DMS114 treated with DMSO at 0.1 percent for 48 hours (cell line): Measurements from ENCODE around the gene FLVCR2.
"Not testable (repeated sequence)": the region's sequence is repeated elsewhere in the genome, so short reads cannot be mapped to it uniquely, and the experiment has no call there.

Source experiments
- DNase-seq: peaks from one replicate; lab custom pipeline; 2025; ENCODE audit not compliant: unreplicated experiment; lab: John Stamatoyannopoulos, UW

FLVCR2 gene

GRCh38 chr14:75660238-75660629 lies 81.8 kb downstream of the FLVCR2 start:
- DNase-seq = no peak

- DNase-seq = peak; percentile 94
Observed at GRCh38 chr14:75660630-75661498, 82.4 kb downstream of the FLVCR2 start, which contains the start of the genes ERG28 and TTLL5. Gene ERG28, minus strand, starts transcription at chr14:75660876. Its CDS starts 3,374 bp downstream, at chr14:75657502. Gene TTLL5, plus strand, starts transcription at chr14:75661246. Its CDS starts 1,904 bp downstream, at chr14:75663150.

DNA sequence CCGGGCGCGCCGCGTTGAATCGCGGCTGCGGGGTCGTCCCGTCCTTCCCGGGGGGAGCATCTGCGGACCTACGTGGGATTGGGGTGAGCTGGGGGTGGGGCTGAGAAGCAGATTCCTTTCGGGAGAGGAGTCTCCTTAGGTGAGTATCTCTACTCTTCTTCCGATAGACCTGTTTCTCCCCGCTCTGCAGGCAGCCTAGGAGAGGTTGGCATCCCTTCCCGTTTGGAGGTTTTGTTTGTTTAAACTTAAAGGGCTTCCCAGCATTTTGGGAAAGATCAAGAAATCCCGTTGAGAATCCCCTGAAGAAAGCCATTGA lies 83.0 kb downstream of the FLVCR2 start:
- peak; percentile 19 for DNase-seq

- DNase-seq = no peak
Observed at GRCh38 chr14:75662966-75663365, 84.5 kb downstream of the FLVCR2 start.

GRCh38 chr14:75667099-75667765 lies 88.8 kb downstream of the FLVCR2 start:
- no peak for DNase-seq

GRCh38 chr14:75672605-75673192 lies 94.3 kb downstream of the FLVCR2 start:
- DNase-seq = no peak

DNA sequence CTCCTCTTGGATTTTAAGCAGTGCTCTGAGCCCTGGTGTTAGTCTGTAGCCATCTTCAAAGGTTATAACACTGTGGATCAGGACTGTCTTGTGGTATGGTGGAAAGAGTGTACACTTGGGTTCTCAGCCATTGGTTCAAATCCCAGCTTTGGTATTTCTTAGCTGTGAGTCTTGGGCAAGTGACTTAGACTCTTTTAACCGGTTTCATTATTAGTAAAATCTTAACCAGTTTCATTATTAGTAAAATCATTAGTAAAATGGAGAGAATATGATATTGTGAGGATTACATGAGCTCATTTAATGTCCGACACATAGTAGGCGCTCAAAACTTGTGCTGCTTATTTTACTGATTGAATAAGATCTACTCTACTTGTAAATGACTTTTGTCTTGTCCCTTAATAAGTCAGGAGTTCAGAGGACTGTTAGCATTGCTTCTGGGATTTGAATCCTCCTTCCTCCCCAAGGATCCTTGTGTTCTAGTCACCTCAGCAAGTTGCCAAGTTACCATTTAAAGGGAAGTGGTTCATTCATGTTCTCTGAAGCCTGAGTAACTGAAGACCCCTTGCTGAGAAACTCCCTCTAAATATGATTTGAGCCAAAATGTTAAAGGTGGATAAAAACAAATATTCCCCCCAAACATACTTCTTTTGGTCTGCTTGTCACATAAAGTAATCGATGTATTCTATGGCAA lies 95.1 kb downstream of the FLVCR2 start:
- no peak for DNase-seq

DNA sequence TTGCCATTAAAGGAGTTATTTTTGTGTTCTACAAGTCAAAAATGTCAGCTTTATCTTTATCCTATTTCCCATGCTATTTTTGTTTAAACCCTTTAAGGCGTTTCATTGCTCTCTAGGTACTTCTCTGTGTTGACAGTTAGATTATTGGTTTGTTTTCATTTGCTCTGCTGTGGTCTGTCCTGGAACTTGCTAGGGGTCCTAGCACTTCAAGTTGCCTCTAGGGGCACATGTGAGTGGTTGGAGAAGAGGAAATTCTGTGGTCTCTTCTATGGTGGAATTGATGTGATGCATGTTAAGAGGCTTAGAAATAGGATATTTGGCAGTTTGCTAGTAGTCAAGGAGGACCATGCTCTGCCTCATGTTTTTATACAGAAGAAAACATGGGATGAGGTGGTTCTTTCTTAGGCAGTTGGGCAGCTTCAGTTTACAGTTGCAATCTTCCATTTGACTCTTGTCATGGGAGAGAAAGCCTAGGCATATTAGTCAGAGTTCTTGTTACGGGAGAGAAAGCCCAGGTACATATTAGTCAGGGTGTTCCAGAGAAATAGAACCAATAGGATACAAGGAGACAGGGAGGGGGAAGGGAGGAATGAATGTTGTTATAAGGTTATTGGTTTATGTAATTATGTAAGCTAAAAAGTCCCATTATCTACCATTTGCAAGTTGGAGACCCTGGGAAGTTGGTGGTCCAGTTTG lies 97.0 kb downstream of the FLVCR2 start:
- DNase-seq = no peak

- DNase-seq = no peak
Observed at GRCh38 chr14:75685910-75686309, 107.5 kb downstream of the FLVCR2 start.

DNA sequence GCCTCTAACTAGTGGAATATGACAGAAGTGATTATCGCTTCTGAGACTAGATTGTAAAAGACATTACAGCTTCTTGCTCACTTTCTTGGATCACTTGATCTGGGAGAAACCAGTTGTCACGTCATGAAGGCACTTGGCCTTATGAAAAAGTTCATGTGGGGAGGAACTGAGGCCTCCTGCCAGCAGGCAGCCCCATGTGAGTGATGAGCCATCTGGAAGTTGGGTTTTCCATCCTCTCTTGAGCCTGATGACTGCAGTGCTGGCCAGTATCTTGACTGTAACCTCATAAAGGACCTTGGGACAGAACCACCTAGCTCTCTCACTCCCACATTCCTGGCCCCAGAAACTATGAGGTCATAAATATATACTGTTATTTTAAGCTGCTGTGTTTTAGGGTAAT lies 110.6 kb downstream of the FLVCR2 start:
- no peak for DNase-seq

GRCh38 chr14:75690010-75690409 lies 111.6 kb downstream of the FLVCR2 start:
- DNase-seq = no peak

DNA sequence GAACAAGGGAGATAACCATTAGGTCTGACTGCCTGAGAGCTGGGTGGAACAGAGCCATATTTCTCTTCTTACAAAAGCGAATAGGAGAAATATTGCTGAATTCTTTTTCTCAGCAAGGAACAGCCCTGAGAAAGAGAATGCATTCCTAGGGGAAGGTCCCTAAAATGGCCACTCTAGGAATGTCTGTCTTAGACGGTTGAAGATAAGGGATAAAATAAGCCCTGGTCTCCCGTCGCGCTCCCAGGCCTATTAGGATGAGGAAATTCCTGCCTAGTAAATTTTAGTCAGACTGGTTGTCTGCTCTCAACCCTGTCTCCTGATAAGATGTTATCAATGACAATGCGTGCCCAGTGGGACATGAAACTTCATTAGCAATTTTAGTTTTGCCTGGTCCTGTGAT lies 116.6 kb downstream of the FLVCR2 start:
- not testable (repeated sequence) for DNase-seq

DNA sequence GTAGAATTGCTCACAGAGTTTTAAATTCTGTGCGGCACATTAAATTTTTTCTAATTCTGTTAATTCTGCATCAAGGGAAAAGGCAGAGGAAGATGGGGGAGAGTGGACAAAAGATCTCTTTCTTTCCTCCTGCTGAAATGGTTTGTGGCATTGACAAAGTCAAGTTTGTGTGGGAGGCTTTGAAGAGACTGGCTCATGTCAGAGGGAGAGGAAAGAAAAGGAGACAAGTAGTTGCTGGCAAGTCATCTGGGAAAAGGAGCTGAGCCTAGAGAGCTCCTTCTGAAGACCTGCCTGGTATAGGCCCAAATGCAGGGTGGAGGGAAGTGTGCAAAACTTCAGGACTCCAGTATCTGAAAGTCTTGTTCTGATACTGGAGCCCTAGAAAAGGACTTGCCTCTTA lies 119.0 kb downstream of the FLVCR2 start:
- DNase-seq = no peak
